H4 (cell line): ENCODE measurements around the gene CPB1. TPM values are rescaled to one million over a fixed set of nuclear protein-coding genes. Genes with fewer than 3 reads are reported as not detected.

Experiments
- DNase-seq: peaks from one replicate; pipeline ENCODE4 v3.0.0-alpha.2; 2015; ENCODE audit warnings: low spot score
- total RNA-seq: library from RNA; depleted of rRNA; stranded (reverse); fragments of >200 nt; shearing (Covaris generic); gene quantifications from 2 replicates; pipeline ENCODE4 v1.2.3, GENCODE V29; 2014; rRNA removed

The CPB1 gene
- total RNA-seq, 1 experiment from 2014 or later = not detected

GRCh38 chr3:148882288-148882687, 54.7 kb downstream of the CPB1 start:
- no peak for DNase-seq

- DNase-seq = no peak
Observed at GRCh38 chr3:148883163-148883562, 55.6 kb downstream of the CPB1 start.

DNA sequence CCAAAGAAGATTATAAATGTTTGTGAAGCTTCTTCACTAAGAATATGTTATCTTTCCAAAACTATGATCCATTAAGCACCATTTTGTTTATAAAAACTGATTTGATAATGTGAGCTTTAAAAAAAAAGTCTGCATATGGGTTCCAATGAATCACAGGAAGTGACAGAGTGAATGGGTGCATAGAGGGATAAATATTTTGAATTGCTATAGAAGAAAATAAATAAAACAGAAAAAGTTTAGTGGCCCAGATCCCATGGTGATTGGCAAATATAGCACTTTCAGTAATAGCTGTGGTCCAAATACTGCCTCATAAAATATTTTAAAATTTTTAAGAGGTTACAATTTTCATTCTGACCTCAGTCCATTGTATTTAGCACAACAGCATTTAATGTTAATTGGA, 56.6 kb downstream of the CPB1 start:
- DNase-seq = no peak

DNA sequence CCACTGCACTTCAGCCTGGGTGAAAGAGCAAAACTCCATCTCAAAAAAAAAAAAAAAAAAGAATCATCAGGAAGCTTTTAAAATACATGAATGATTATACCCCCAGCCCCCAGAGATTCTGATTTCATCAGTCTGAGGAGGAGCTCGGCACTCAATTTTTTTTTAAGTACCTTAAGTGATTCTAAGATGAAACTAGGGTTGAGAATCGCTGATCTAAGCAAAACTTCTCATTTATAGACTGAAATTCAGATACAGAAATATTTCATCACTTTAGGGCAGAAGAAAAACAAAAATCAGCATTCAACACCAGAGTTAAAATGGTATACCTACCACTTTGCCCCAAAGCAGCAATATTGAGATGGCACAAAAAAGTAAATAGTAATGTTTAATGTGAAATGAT, 62.2 kb downstream of the CPB1 start:
- DNase-seq = no peak

DNA sequence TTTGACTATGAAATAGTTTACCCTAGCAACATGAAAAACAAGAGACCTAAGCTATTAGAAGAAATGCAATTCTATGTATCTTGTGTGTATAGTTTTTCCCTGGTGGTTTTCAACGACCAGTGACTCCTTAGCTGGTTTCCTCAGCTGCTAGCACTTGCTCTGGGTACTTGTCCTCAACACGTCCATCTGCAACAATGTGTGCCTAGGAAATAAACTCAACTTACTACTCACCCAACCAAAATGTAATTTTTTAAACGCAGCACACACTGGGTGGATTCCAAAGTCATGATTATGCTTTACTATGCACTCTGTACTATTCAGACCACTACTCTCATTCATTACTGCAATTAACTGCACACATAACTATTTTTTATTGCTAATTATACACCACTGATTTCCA, 68.5 kb downstream of the CPB1 start:
- no peak for DNase-seq

DNA sequence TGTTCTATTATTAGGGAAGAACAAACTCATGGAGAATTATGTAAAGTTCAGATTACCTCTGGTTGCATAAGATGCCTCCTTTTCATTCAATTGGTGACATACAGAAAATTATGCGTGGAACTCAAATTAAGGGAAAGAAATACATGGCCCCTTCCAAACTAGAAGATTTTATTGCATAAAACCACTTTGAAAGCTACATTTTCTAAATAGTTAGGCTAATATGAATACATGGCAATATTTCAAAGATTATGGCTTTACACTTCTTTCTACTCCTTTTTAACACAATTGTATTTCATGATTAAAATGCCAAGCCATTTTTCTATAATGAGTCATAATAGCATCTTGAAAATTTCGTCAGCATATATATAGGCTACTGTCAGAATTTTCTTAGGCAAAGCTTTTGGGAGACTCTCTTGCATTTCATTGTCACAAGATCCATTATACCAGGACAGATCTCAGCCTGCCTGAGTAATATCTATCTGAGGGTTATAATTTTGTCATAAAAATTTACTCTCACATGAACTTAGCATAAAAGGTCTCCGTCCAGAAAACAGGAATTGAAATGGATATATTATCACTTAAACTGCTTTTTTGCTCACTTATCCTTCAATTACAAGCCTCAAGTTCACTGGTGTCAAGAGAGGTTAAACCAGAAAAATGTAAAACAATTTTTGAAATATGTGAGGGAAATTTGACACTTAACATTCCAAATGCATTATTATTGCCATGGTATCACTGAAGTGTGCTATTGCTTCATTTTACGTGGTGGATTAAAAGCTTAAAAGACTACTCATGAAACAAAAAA, 74.6 kb downstream of the CPB1 start:
- no peak for DNase-seq

DNA sequence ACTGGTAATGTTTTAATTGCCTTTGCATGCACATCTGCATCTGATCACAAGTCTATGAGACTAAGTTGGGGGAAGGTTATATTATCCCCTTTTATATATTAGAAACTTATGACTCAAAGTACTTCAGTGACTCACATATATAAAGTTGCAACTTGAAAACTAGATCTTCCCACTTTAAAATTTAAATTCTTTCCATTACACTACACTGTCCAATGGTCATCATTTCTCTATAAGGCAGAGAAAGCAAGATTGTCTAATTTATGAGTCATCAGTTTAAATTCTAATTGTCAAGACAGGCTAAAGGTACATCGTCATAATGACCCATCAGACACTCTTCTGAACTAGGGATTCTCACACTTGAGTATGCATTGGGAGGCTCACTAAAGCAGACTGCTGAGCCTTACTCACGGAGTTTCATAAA, 75.4 kb downstream of the CPB1 start:
- no peak for DNase-seq

- DNase-seq = no peak
Observed at GRCh38 chr3:148903941-148904340, 76.3 kb downstream of the CPB1 start.

GRCh38 chr3:148906667-148907066, 79.1 kb downstream of the CPB1 start:
- DNase-seq = no peak

Other genes with a start within 250 kb of the CPB1 start
- 0.45 and 0.53 TPM in 2 replicates for gene AGTR1, start 129.9 kb upstream of the CPB1 start, total RNA-seq
- gene CPA3, start 37.5 kb downstream of the CPB1 start, total RNA-seq = not detected in 2 replicates
- gene GYG1, start 163.7 kb downstream of the CPB1 start, total RNA-seq = 34.4 and 45.7 TPM in 2 replicates